Germinal center (tissue), 1 donor: ENCODE results near the gene TRIM4.
"Not testable (repeated sequence)": the region's sequence is repeated elsewhere in the genome, so short reads cannot be mapped to it uniquely, and the experiment has no call there.

Source experiments
- DNase-seq: peaks from one replicate; pipeline ENCODE4 v3.0.0; 2012; ENCODE audit warnings: mixed read lengths, low spot score

The TRIM4 gene

GRCh38 chr7:99920149-99920548 lies 819 bp upstream of the TRIM4 start:
- DNase-seq = no peak

DNA sequence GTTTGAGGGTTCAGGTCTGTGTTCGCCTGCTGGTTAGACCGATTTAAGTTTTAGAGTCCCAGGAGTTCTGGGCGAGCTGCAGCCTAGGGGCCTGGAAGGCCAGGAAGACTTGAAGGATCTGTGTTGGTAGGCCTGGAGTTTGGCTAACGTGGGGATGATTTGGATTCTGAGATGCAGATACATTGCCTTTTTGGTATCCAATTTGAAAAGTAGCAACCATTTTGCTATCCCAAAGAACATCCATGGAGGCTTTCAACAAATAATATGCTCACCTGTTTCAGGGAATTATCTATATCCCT lies 433 bp upstream of the TRIM4 start:
- DNase-seq = no peak

DNA sequence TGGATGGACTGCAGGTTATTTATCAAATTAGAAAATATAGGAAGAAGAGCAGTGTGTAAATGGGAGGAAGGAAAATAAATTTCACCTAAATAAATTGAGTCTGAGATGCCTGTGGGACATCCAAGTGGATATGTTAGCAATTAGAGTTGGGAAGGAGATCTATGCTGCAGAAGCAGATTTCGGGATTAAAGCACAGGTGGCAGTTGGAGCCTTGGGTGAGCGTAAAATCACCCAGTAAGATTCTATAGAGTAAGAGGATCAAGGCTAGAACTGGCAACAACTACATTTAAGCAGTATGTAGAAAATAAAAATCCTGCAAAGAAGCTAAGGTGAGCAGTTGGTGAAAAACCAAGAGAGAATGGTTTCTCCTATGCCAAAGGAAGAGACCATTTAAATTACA lies 8.4 kb downstream of the TRIM4 start:
- no peak for DNase-seq

GRCh38 chr7:99901581-99901980 lies 17.7 kb downstream of the TRIM4 start:
- DNase-seq = no peak

- DNase-seq = no peak
Measured at GRCh38 chr7:99899830-99900519, 19.4 kb downstream of the TRIM4 start.

DNA sequence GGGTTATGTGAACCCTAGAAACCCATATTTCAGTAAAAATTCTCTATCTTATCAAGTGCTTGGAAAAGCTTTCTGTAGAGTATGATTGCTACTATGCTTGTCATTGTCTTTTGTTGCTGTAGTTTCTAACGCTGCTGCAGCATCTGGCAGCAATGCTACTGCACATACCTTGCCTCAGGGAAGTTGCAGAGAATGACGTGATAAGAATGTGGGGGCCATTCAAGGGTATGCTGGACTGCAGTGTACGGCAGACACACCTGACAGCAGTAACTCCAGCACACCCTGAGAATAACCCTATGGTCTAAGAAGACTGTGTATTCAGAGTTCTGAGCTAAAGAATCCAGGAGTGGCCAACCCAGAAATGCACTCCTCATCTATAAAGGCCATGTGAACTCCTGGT lies 20.5 kb downstream of the TRIM4 start:
- DNase-seq = no peak

DNA sequence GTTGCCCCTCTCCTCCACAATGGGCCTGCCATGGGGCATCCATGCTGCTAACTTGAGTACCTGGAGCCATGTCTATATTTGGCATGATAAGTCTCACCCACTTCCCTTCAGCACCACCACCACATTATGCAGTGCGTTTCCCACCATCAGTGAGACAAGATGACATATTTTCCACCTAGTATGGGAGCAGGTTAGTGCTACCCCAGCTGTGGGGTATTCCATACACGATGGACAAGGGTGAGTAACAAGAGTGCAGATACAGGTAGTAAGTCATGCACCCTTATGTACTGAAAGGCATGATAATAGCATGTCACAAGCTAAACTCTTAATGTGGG lies 21.3 kb downstream of the TRIM4 start:
- DNase-seq = no peak

DNA sequence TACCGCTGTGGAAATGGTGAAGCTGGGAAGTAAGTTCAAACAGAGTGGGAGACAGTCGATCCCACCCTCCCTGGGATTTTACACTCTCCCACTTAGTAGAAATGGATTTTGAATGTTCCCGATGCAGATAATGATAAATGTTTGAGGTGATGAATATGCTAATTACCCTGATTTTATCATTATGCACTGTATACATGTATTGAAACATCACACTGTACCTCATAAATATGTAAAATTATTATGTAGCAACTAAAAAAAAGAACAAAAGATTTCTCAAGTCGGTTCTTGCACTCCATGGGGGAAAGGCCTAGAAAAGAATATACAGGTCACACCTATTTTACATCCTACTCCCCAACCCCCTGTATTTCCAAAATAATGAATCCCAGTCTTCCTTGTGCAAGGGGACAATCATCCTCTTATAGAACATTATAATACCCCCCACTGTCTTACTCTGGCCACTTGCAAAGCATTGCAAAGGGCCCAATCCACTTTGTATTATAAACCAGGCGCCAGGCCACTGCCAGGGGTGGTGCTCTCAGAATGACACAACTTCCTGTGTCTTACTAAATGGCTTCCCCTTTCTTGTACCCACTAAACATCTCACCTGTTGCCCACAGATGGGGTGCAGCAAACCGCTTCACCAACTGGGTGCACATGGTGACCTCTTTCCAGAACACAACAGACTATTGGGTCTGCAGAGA lies 21.9 kb downstream of the TRIM4 start:
- DNase-seq = no peak

DNA sequence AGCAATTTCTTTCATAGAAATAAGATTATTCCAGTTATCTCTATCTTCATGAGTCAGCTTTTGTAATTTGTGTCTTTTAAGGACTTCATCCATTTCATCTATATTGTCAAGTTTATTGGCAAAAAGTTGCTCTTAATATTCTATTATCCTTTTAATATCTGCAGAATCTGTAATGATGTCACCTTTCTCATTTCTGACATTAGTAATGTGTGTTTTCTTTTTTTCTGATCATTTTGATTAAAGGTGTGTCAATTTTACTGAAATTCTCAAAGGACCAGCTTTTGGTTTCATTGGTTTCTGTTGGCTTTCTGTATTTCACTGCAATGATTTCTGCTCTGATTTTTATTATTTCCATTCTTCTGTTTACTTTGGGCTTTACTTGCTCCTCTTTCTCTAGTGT lies 24.6 kb downstream of the TRIM4 start:
- no peak for DNase-seq

DNA sequence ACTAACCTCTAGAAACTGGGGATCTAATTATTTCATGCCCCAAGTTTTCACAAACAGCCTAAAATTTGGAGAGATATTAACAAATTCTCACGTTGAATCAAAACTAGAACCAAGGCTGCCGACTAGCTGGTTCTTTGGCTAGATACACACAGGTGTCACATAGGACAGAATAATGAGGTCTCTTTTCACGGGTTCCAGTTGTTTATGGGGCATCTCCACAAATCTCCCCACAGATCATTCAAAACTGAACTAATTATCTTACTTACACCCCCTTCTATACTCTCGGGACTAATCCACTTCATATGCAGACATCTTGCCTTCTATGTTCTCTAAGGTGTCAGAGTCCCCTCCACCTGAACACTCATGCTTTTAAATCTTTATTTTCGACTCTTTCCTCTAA lies 26.1 kb downstream of the TRIM4 start:
- DNase-seq = no peak

- DNase-seq = not testable (repeated sequence)
Measured at GRCh38 chr7:99890348-99890747, 29.0 kb downstream of the TRIM4 start.

DNA sequence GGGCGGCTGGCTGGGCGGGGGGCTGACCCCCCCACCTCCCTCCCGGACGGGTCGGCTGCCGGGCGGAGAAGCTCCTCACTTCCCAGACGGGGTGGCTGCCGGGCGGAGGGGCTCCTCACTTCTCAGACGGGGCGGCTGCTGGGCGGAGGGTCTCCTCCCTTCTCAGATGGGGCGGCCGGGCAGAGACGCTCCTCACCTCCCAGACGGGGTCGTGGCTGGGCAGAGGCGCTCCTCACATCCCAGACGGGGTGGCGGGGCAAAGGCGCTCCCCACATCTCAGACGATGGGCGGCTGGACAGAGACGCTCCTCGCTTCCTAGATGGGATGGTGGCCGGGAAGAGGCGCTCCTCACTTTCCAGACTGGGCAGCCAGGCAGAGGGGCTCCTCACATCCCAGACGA lies 31.0 kb downstream of the TRIM4 start:
- DNase-seq = not testable (repeated sequence)

- no peak for DNase-seq
Measured at GRCh38 chr7:99881370-99881769, 38.0 kb downstream of the TRIM4 start.

DNA sequence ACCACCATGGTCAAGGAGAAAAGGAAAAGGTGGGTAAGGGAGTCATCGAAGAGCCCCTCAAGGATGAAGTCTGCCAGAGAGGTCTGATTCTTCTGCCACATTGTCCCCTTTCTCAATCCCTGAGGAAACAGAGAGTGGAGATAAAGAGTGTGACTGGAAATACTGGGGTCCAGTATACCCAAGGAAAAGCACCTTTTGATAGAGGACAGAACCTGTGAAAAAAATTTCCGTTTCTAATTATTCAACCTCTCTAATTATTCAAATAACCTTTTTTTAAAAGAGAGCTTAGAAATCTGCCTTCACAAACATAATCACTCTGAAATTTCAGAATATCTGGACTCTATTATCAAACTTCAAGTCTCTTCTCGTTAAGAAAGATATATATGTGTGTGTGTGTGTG lies 42.4 kb downstream of the TRIM4 start, which contains the start of gene OR2AE1:
Gene OR2AE1 (minus strand): TSS at position 101 of the 400 bp plus-strand sequence. CDS start 0 bp downstream, at position 101.
- no peak for DNase-seq

DNA sequence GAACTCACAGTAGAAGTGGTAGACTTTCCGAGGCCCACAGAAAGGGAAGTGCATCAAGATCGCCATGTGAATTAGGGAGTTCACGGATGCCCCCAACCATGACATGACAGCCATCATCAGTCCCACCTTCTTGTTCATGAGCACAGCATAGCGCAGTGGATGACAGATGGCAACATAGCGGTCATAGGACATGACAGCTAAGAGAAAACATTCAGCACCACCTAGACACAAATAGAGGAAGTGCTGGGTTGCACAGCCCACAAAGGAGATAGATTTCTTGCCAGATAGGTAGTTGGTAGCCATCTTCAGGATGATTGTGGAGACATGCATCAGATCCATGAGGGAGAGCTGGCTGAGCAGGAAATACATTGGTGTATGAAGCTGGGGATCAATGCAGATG lies 42.8 kb downstream of the TRIM4 start:
- DNase-seq = no peak

DNA sequence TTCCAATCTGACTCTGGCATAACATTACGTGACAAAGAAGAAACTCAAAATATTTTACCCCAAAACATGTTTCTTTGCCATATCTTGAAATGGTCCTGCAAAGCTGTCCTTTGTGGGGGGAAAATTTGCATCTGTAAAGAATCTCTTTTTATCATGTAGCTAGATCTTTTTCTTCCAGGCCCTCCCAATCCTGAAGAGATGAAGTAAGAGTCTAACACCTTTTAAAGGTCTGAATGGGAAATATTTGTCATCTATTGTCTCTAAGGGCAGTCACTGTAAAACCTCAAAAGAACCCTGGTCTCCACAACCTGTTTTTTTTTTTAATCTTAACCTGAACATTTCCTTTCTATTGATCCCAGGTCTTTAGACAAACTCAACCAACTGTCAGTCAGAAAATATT lies 51.1 kb downstream of the TRIM4 start:
- DNase-seq = no peak

- DNase-seq = not testable (repeated sequence)
Measured at GRCh38 chr7:99867477-99867876, 51.9 kb downstream of the TRIM4 start.

GRCh38 chr7:99863847-99864440 lies 55.4 kb downstream of the TRIM4 start:
- no peak for DNase-seq

DNA sequence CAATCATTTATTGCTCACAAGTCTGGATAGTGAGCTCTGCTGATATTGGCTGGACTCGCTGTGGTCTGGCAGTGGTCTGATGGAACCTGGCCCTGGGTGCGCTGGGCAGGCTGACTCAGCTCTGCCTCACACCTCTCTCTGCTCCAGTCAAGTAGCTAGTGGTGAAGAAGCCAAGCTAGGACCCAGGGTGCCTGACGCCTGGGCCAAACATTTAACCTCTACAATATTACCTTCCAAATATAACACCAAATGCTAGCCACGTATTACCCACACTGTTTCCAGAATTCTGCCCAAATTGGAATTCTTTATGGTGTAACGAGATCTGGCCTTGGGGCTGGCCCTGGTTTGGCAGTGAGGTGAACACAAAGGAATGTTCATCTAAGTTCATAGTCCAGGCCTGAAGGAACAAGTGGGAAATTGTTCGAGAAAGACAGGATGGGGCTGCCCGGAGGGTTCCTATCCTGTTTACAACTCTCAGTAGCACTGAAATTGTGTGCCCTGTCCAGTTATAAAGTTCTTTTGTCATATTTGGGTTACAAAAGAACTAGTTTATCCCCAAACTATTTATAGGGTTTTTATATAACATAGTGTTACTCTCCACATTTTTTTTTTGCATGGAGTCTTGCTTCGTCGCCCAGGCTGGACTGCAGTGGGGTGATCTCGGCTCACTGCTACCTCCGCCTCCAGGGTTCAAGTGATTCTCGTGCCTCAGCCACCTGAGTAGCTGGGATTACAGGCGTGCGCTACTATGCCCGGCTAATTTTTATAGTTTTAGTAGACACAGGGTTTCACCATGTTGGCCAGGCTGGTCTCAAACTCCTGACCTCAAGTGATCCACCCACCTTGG lies 58.8 kb downstream of the TRIM4 start:
- DNase-seq = no peak

GRCh38 chr7:99855236-99855635 lies 64.1 kb downstream of the TRIM4 start:
- DNase-seq = no peak

GRCh38 chr7:99848420-99849216 lies 70.7 kb downstream of the TRIM4 start:
- DNase-seq = no peak

DNA sequence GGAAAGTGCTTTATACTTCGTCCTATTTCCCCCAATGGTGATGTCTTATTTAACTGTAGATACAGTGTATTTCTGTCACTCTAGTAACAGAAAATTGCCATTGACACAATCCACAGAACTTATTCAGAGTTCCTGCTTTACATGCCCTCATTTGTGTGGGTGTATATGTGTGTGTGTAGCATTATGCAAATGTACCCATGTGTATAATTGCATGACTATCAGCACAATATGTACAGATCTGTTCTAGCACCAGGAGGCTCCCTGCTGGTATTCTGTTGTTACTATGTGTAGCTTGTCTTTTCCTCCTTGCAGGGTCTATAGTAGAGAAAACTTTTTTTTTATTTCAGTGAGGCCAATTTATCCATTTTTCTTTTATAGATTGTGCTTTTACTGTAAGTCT lies 75.0 kb downstream of the TRIM4 start:
- DNase-seq = no peak
